PC-3 (cell line): ENCODE results near the gene AHCYL2.

ENCODE experiments used
- CTCF ChIP-seq: fragments of 300-600 bp; sonication (generic); conservative IDR thresholded peaks from 2 replicates; pipeline ENCODE4 v1.5.1; 2017; ENCODE audit warnings: antibody characterized with exemption, low read depth, mild to moderate bottlenecking, low read length
- EZH2 ChIP-seq: fragments of 300-600 bp; sonication (generic); IDR thresholded peaks from one replicate; pipeline ENCODE4 v1.6.1; 2017; ENCODE audit warnings: antibody characterized with exemption, mild to moderate bottlenecking, low read length; ENCODE audit not compliant: unreplicated experiment

- TF ChIP-seq CTCF = no peak
- no peak for TF ChIP-seq EZH2
These were observed 39.7 kb upstream of the AHCYL2 start for GRCh38 chr7:129184981-129185670.
